LoVo (cell line): ENCODE results near the gene ZNF497.

ENCODE experiments used
- DNase-seq: peaks from one replicate; pipeline ENCODE4 v3.0.0-alpha.2; 2016; ENCODE audit warnings: low spot score

Gene ZNF497

GRCh38 chr19:58307736-58308135 lies 54.8 kb downstream of the ZNF497 start:
- no peak for DNase-seq

- peak; percentile 16 for DNase-seq
Observed at GRCh38 chr19:58305932-58306323, 56.6 kb downstream of the ZNF497 start.

- peak; percentile 96 for DNase-seq
Observed at GRCh38 chr19:58305065-58305931, 57.3 kb downstream of the ZNF497 start, which contains the start of gene ERVK3-1. Gene ERVK3-1 (plus strand): TSS chr19:58305377. CDS start chr19:58312169, 6,792 bp downstream.

- DNase-seq: no peak
Observed at GRCh38 chr19:58304748-58305064, 57.8 kb downstream of the ZNF497 start.
